K562 (cell line): ENCODE data around the gene PPFIBP2. TPM values are rescaled to one million over a fixed set of nuclear protein-coding genes. Genes with fewer than 3 reads are reported as not detected.

Experiments
- ATAC-seq: fragments of 200-7000 bp; cut with Tn5 transposase; 3 replicates; pipeline ENCODE4 v1.9.1; 2020; ENCODE audit warnings: moderate library complexity
- BruUV-seq: library from RNA; stranded (reverse); fragments of 400-500 nt; replicated peaks from 2 replicates; lab custom pipeline; 2021; lab: Mats Ljungman, UMichigan
- CTCF ChIA-PET: fragments of 300-600 bp; formaldehyde crosslinking; extraction: SDS; loops from one replicate; lab custom pipeline; 2021; ENCODE audit warnings: low intra/inter-chr PET ratio; lab: Yijun Ruan, JAX
- POLR2A ChIA-PET: fragments of 300-600, 350-650 bp; sonication (Branson Sonifier 250); formaldehyde crosslinking; extraction: SDS; loops from one replicate; lab custom pipeline; 2021; ENCODE audit warnings: antibody characterized with exemption, inconsistent platforms; lab: Yijun Ruan, JAX
- DNase-seq, 4 experiments: peaks; one replicate each; pipeline versions ENCODE4 v3.0.0 to v3.0.0-alpha.2; 2011 to 2018; ENCODE audit warnings: low spot score in 3 of 4, mixed read lengths in 3 of 4; ENCODE audit errors: extremely low read depth in 1 of 4
- FAIRE-seq: peaks from 2 replicates; lab custom pipeline; 2011; peaks lifted over from hg19 to GRCh38; lab: Jason Lieb, UNC
- H2AFZ ChIP-seq: 2 replicates; pipeline ENCODE4 v1.6.0; 2011; ENCODE audit warnings: low read depth, low read length, control low read depth, inconsistent platforms
- H3K27ac ChIP-seq: fragments of 200-600 bp; 3 replicates; pipeline ENCODE4 v1.8.0; 2011; ENCODE audit warnings: low read depth, mild to moderate bottlenecking, control low read depth, inconsistent platforms, low read length, moderate library complexity, mixed read lengths; ENCODE audit errors: extremely low read depth
- H3K27me3 ChIP-seq, 2 experiments: fragments of 300-600 bp in 1 of 2; 2 replicates in 1 of 2; 3 replicates in 1 of 2; pipeline versions ENCODE4 v1.6.0 to v1.8.0; 2011; ENCODE audit warnings: inconsistent platforms in 2 of 2, low read length in 2 of 2, mild to moderate bottlenecking in 1 of 2, mixed read lengths in 1 of 2, moderate library complexity in 1 of 2; ENCODE audit not compliant: control insufficient read depth in 2 of 2, insufficient read depth in 2 of 2
- H3K36me3 ChIP-seq: fragments of 300-600 bp; 3 replicates; pipeline ENCODE4 v1.8.0; 2011; ENCODE audit warnings: mild to moderate bottlenecking, low read length, inconsistent platforms; ENCODE audit not compliant: control insufficient read depth, insufficient read depth
- H3K4me1 ChIP-seq, 2 experiments: fragments of 200-600 bp in 1 of 2; replicated peaks in 1 of 2; 2 replicates in 1 of 2; 3 replicates in 1 of 2; pipeline versions ENCODE4 v1.5.1 to v1.8.0; 2011; ENCODE audit warnings: inconsistent platforms in 2 of 2, low read length in 2 of 2, mild to moderate bottlenecking in 1 of 2, mixed read lengths in 1 of 2, moderate library complexity in 1 of 2; ENCODE audit not compliant: control insufficient read depth in 2 of 2, insufficient read depth in 2 of 2
- H3K4me2 ChIP-seq: 2 replicates; pipeline ENCODE4 v1.6.1; 2011; ENCODE audit warnings: low read length, control low read depth, inconsistent platforms, mixed read lengths; ENCODE audit not compliant: insufficient read depth
- H3K4me3 ChIP-seq: fragments of 200-600 bp; sonication (generic), shearing (Covaris generic); 2 replicates; pipeline ENCODE4 v1.5.1; 2016; ENCODE audit warnings: control low read depth, inconsistent platforms
- H3K79me2 ChIP-seq: fragments of 200-600 bp; 3 replicates; pipeline ENCODE4 v1.8.0; 2011; ENCODE audit warnings: low read length, inconsistent platforms; ENCODE audit not compliant: control insufficient read depth, insufficient read depth
- H3K9ac ChIP-seq, 2 experiments: 2 replicates each; pipeline versions ENCODE4 v1.6.0 to v1.6.1; 2011; ENCODE audit warnings: low read depth in 2 of 2, low read length in 2 of 2, control low read depth in 1 of 2, inconsistent platforms in 1 of 2, mild to moderate bottlenecking in 1 of 2, mixed read lengths in 1 of 2; ENCODE audit not compliant: insufficient read depth in 1 of 2
- H3K9me1 ChIP-seq: one replicate; pipeline ENCODE4 v1.6.0; 2011; ENCODE audit warnings: inconsistent platforms, mild to moderate bottlenecking, low read length, moderate library complexity; ENCODE audit not compliant: control insufficient read depth, insufficient read depth
- H3K9me3 ChIP-seq: replicated peaks from 2 replicates; pipeline ENCODE4 v1.5.1; 2011; ENCODE audit warnings: low read depth, low read length, inconsistent platforms; ENCODE audit not compliant: control insufficient read depth, insufficient read depth
- H4K20me1 ChIP-seq: replicated peaks from 2 replicates; pipeline ENCODE4 v1.6.1; 2011; ENCODE audit warnings: low read length, inconsistent platforms, mixed read lengths; ENCODE audit not compliant: control insufficient read depth, insufficient read depth
- CBFA2T3 ChIP-seq: fragments of 450-650 bp; IDR thresholded peaks from 2 replicates; pipeline ENCODE4 v1.6.1; 2017
- CBX2 ChIP-seq: fragments of 200-600 bp; sonication (generic); IDR thresholded peaks from one replicate; pipeline ENCODE4 v1.6.1; 2012; ENCODE audit warnings: mild to moderate bottlenecking, low read length, inconsistent platforms; ENCODE audit not compliant: insufficient read depth, poor library complexity, severe bottlenecking
- HMG20B ChIP-seq: fragments of 250-450 bp; sonication (Bioruptor Pico); IDR thresholded peaks from 2 replicates; pipeline ENCODE4 v1.5.0; 2021; ENCODE audit warnings: mild to moderate bottlenecking
- KDM4B ChIP-seq, 2 experiments: fragments of 450-650 bp in 1 of 2; sonication (generic) in 1 of 2; IDR thresholded peaks; 2 replicates each; pipeline ENCODE4 v1.6.1; 2016 to 2017; ENCODE audit warnings: borderline replicate concordance in 2 of 2, antibody characterized with exemption in 1 of 2, low read depth in 1 of 2, mild to moderate bottlenecking in 1 of 2
- NFIC ChIP-seq: fragments of 450-650 bp; IDR thresholded peaks from 2 replicates; pipeline ENCODE4 v1.6.1; 2017; ENCODE audit warnings: mild to moderate bottlenecking, inconsistent platforms
- NFIX ChIP-seq: fragments of 250-450 bp; sonication (Bioruptor Pico); IDR thresholded peaks from 2 replicates; pipeline ENCODE4 v1.4.0; 2020; ENCODE audit warnings: low read depth, mild to moderate bottlenecking, moderate library complexity
- NR2C1 ChIP-seq, 2 experiments: fragments of 450-650 bp; IDR thresholded peaks; 2 replicates each; pipeline ENCODE4 v1.6.1; 2017; ENCODE audit warnings: mild to moderate bottlenecking in 2 of 2, antibody characterized with exemption in 1 of 2, inconsistent platforms in 1 of 2, missing compliant biosample characterization in 1 of 2, missing genetic modification characterization in 1 of 2
- NR2F6 ChIP-seq: fragments of 450-650 bp; formaldehyde crosslinking; IDR thresholded peaks from 2 replicates; pipeline ENCODE4 v1.4.0; 2020; ENCODE audit warnings: mild to moderate bottlenecking
- TCF3 ChIP-seq: sonication (generic); formaldehyde crosslinking; IDR thresholded peaks from 2 replicates; pipeline ENCODE4 v1.4.0; 2020; ENCODE audit warnings: mild to moderate bottlenecking, missing genetic modification reagents
- WGBS: fragments of 100-300 bp; shearing (Covaris generic); methylation state at CpG from one replicate; pipeline ENCODE4 v1.1.6; 2016; ENCODE audit warnings: low coverage, mixed read lengths; ENCODE audit not compliant: insufficient coverage; ENCODE audit errors: missing lambda C conversion rate; 5-methylcytosine and 5-hydroxymethylcytosine counted together
- in situ Hi-C: fragments of 300-500 bp; cut with MboI; formaldehyde crosslinking; loops from 4 replicates; pipeline ENCODE4 v1.15.0; 2018; ENCODE audit warnings: inconsistent platforms, mixed read lengths
- intact Hi-C: fragments of 100-400 bp; cut with micrococcal nuclease; formaldehyde crosslinking; loops from 2 replicates; pipeline ENCODE4 v1.14.2; 2022
- polyA plus RNA-seq, 8 experiments: library from polyadenylated mRNA; depleted of rRNA in 4 of 8; stranded (reverse) in 5 of 8; unstranded in 3 of 8; fragments of >200 nt; fragmentation: Nextera tagmentation in 2 of 8; fragmentation: Illumina TruSeq in 1 of 8; extraction: Ambion mirVana in 2 of 8; extraction: Trizol in 1 of 8; gene quantifications; 2 replicates each; pipeline versions ENCODE4 v1.2.1 to v1.2.3, GENCODE V29; 2011 to 2014; ENCODE audit warnings: inconsistent platforms in 1 of 8, missing spikeins in 1 of 8
- total RNA-seq, 7 experiments: library from RNA; depleted of rRNA in 6 of 7; stranded (reverse); fragments of >200 nt in 6 of 7; fragmentation: Illumina TruSeq in 2 of 7; extraction: Trizol in 2 of 7; gene quantifications; 2 replicates each; pipeline versions ENCODE4 v1.2.1 to v1.2.3, GENCODE V29; 2011 to 2021; ENCODE audit warnings: low replicate concordance in 1 of 7

Gene PPFIBP2
- total and polyA plus RNA-seq, 9 of the 15 experiments (the other 6 are each of a cell fraction or from before 2014, with no cell fraction given) = 0.18 to 3.4 (median 1.2) TPM

DNA sequence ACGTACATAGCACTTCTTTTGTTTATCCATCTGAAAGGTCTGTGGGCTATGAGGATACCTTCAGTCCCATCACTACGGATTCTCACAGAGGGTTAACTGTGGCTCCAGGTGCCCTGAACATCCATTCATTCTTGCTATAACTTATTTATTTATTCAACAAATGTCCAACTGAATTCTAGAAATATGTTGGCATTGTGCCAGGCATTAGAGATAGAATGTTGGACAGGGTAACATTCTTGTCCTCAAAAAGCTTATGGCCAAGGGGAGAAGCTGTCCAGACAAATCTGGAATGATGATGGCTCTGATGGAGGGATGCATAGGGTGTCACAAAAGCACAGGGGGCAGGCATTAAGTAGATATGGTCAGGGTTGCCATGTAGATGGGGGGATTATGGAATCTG is 20.1 kb upstream of the PPFIBP2 start:
- Histone ChIP-seq H3K9me3 (no peaks in the 10 kb centered on the region), H3K4me1 (peaks cover 0 to 3% of the 10 kb centered on the region in 2 experiments; a peak in 2 of 5 replicates), H3K27ac (no peak overlapping the region), H2AFZ (no peak overlapping the region), H4K20me1 (no peaks in the 10 kb centered on the region; the same call in 1 of the 2 replicates), H3K36me3 (no peaks in the 10 kb centered on the region), H3K4me2 (no peak overlapping the region), H3K27me3 (peaks cover 0 to 6% of the 10 kb centered on the region in 2 experiments; a peak in 2 of 5 replicates), H3K79me2 (no peaks in the 10 kb centered on the region), H3K9me1 (no peaks in the 10 kb centered on the region), H3K9ac (no peak overlapping the region), H3K4me3 (no peak overlapping the region)
- ChIA-PET CTCF (no interaction called here), POLR2A (no interaction called here)
- in situ Hi-C loops = no loop called here
- no TSS peak for BruUV-seq
- DNase-seq (no peak), FAIRE-seq (no peak), ATAC-seq (no peak)
- intact Hi-C loops = no loop called here
- TF ChIP-seq NFIC (peak; percentile 94), CBX2 (no peak), HMG20B (CRISPR knock-in tag) (no peak), NFIX (CRISPR knock-in tag) (peak; percentile 94), NR2F6 (CRISPR knock-in tag) (no peak)
- 9% methylated on average over 2 of the region's 2 CpGs for WGBS

GRCh38 chr11:7494086-7494745 is 19.6 kb upstream of the PPFIBP2 start:
- no TSS peak for BruUV-seq
- in situ Hi-C loops = no loop called here
- Histone ChIP-seq H3K4me1 (peaks cover 0 to 3% of the 10 kb centered on the region in 2 experiments; a peak in 2 of 5 replicates), H3K4me2 (no peak overlapping the region)
- no peak for FAIRE-seq
- TF ChIP-seq KDM4B (IDR thresholded peaks at IDR 0.05; ENCODE audit: borderline replicate concordance in 2 of 2, low read depth in 1 of 2) (no peak), NR2C1 (IDR thresholded peaks at IDR 0.05) (no peak), NR2C1 (tag; IDR thresholded peaks at IDR 0.05) (peak; percentile 74), CBFA2T3 (0 out of 2 replicates have a peak, but pooled peaks have one; percentile 17), TCF3 (CRISPR knock-in tag) (peak; percentile 59)
- TF ChIP-seq, all 486 proteins: peak for 3
- CTCF ChIA-PET = no interaction called here
- Histone ChIP-seq H4K20me1 (no peaks in the 10 kb centered on the region; the same call in 1 of the 2 replicates), H3K79me2 (no peaks in the 10 kb centered on the region), H3K9me1 (no peaks in the 10 kb centered on the region), H3K4me3 (no peak overlapping the region), H3K36me3 (no peaks in the 10 kb centered on the region), H3K27ac (no peak overlapping the region), H3K9me3 (no peaks in the 10 kb centered on the region), H3K27me3 (peaks cover 0 to 6% of the 10 kb centered on the region in 2 experiments; a peak in 3 of 5 replicates), H3K9ac (no peak overlapping the region), H2AFZ (no peak overlapping the region)
- POLR2A ChIA-PET = no interaction called here
- ATAC-seq = peak; percentile 63
- peak in 2 of 4 experiments; percentile 16 for DNase-seq
- intact Hi-C loops = no loop called here
- 4% methylated on average over 5 of the region's 5 CpGs for WGBS
